GM10847 (cell line): ENCODE results near the gene TBC1D10B.

ENCODE experiments used
- POLR2A ChIP-seq: IDR thresholded peaks from 2 replicates; pipeline ENCODE4 v1.6.1; 2011; ENCODE audit not compliant: insufficient read length; ENCODE audit errors: extremely low read depth

TBC1D10B gene

GRCh38 chr16:30335598-30336474 lies 34.5 kb downstream of the TBC1D10B start:
- TF ChIP-seq POLR2A, result no peak

GRCh38 chr16:30335028-30335597 lies 35.2 kb downstream of the TBC1D10B start:
- peak; percentile 48 for TF ChIP-seq POLR2A

GRCh38 chr16:30334473-30334989 lies 35.8 kb downstream of the TBC1D10B start:
- TF ChIP-seq POLR2A, result peak; percentile 12
